Activated CD4-positive, alpha-beta T cell treated with anti-CD3 and anti-CD28 coated beads, Interleukin-2, amount 50 U/mL, for 16 hours (primary cell): ENCODE results near the gene LRRFIP2.

Experiments
- DNase-seq: peaks from one replicate; pipeline ENCODE4 v3.0.0-alpha.2; 2020

Gene LRRFIP2

GRCh38 chr3:37114251-37115145 lies 59.9 kb downstream of the LRRFIP2 start:
- DNase-seq: peak; percentile 4

DNA sequence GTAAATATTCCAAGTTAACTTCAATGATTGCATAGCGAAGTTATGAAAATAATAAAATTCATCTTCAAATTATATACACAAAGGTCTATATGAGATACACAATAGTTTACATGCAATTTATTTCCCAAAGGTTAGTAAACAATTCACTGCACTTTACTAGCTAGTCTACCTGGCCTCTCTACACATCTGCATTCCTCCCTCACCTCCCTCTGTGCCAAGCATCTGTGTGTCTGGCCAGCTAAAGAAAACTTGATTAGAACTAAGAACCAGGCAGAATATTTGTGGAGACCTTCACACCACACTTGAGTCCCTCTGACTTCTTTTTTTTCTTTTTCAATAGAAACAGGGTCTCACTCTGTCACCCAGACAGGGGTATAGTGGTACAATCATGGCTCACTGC lies 61.4 kb downstream of the LRRFIP2 start:
- DNase-seq: no peak

GRCh38 chr3:37111199-37111598 lies 63.2 kb downstream of the LRRFIP2 start:
- no peak for DNase-seq

DNA sequence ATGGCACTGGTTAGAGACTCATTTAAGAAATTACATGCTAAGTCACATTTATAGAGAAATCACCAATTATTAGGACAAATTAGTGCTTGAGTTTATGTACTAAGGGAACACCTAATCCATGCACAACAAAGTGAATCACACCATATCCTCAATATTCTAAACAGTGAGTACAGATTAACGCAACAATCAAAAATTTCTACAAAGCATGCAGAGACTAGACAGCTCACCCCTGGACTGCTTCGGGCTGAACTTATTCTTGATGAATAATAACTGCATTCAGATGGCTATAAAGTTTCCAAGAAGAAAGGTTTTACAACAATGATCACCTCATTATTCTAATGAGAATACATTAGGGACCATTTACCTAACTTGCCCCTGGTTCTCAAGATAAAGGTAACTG lies 66.5 kb downstream of the LRRFIP2 start:
- DNase-seq: no peak

- DNase-seq: no peak
These were observed 71.1 kb downstream of the LRRFIP2 start for GRCh38 chr3:37103103-37103808.

GRCh38 chr3:37100411-37100810 lies 74.0 kb downstream of the LRRFIP2 start:
- DNase-seq: no peak

DNA sequence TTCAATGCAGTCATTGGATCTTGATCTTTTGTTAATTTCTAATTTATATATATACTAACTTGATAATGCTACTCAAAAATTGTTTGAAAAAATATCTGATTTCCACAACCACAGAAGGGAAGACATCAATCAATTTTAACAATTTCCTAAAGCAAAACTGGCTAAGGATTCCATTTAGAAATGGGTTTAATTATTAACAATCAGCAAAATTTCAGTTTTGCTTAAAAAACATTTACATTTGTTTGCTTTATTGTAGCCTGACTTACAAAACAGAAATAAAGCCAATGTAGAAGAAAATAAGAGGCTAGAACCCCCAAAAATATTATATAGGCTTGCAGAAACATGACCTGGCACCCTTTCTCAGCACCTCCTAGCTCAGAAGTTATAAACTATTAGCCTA lies 74.9 kb downstream of the LRRFIP2 start:
- no peak for DNase-seq

GRCh38 chr3:37098884-37099283 lies 75.5 kb downstream of the LRRFIP2 start:
- no peak for DNase-seq

GRCh38 chr3:37097776-37098175 lies 76.6 kb downstream of the LRRFIP2 start:
- no peak for DNase-seq

- DNase-seq: no peak
These were observed 77.4 kb downstream of the LRRFIP2 start for GRCh38 chr3:37096975-37097374.

DNA sequence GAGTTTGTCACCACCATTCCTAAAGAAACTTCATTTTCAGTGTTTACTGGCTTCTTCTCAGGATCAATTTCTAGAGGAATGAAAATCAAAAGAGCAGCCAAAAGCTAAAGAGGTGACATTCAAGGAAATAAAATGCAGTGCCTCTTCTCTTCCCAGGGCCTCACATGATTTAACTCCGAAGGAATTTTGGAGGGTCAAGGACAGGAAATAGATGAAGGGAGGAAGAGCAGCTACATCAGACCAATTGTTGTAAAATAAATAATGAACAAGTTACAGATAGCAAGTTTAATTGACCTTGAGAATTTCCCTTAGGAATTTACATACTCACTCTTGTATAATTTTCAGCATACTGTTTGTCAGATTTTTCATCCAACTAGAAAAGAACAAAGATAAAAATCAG lies 78.1 kb downstream of the LRRFIP2 start:
- DNase-seq: no peak

DNA sequence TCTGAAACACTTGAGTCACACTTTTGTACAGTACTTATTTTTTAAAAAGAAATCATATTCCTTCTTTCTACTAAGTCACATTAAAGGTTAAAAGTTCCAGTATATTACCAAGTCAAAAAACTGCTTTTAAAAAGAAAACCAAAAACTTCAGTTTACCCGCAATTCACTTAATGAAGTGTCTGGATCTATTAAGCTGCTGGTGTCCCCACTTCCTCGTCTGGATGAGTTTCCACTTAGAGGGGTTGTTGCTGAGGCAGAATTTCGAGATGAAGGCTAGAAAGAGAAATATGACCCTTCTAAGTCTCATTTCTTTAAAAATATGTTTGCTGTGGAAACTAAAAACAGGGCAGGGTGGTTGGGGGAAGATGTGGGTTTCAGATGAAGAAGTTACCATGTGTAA lies 79.7 kb downstream of the LRRFIP2 start:
- DNase-seq: no peak

DNA sequence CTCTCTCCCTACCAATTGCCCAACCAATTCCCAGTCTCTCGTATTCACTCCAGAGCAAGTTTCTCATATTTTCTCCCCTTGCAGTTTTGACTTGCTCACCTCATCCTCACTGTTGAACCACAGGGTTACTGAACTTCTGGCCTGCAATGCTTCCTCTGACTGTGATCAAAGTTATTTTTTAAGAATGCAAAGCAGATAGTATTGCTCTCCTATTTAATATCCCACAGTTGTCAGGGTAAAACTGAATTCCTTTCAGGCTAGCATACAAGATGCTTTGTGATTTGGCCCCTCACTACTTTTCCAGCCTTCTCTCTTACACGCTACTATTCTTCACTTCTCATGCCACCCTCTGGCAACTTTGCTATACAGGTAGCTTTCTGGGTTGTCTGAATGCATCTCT lies 80.9 kb downstream of the LRRFIP2 start:
- no peak for DNase-seq

GRCh38 chr3:37092484-37092883 lies 81.9 kb downstream of the LRRFIP2 start:
- DNase-seq: no peak

GRCh38 chr3:37087870-37088269 lies 86.5 kb downstream of the LRRFIP2 start:
- no peak for DNase-seq

GRCh38 chr3:37086918-37087317 lies 87.5 kb downstream of the LRRFIP2 start:
- no peak for DNase-seq

DNA sequence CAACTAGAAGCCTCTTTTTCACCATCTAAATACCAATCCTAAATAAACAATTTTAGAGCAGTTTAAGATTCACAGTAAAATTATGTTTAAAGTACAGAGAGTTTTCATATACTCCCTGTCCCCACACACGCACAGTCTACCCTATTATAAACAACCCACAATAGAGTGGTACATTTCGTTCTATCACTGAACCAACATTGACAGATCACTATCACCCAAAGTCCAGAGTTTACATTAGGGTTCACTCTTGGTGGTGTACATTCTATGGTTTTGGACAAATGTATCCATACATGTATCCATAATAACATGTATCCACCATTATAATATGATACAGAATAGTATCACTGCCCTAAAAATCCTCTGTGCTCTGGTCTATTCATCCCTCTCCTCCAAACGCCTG lies 92.1 kb downstream of the LRRFIP2 start:
- no peak for DNase-seq

DNA sequence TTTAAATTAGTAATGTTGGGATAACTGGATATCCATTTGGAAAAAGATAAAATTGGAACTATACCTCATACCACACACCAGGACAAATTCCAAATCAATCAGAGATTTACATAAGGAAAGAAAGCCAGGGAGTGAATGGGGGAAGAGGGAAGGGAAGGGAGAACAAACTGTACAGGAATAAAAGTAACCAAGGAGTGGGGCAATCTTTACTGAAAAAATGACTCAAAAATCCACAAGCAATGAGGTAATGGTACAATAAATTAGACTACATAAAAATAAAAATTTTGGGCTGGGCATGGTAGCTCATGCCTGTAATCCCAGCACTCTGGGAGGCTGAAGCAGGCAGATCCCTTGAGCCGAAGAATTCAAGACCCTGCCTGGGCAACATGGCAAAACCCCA lies 98.4 kb downstream of the LRRFIP2 start:
- no peak for DNase-seq

- no peak for DNase-seq
These were observed 100.2 kb downstream of the LRRFIP2 start for GRCh38 chr3:37074178-37074577.

DNA sequence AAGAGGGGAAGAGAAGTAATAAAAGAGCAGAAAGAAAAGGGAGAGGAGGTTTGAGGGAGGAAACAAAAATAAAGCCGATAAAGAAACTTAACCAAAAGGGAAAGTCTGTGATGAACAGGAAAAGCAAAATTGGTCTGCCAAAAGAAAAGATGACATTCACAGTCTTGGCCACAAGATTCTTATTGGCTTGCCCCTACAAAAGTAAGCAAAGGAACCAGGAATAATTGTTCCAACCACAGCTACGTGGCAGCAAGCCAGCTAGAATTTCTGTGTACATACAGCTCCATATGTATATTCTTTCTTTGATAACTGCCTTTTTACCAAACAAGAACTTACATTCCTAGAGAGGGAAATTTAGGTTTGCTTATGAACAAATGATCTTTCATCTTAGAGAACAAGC lies 101.5 kb downstream of the LRRFIP2 start:
- no peak for DNase-seq

- DNase-seq: no peak
These were observed 102.5 kb downstream of the LRRFIP2 start for GRCh38 chr3:37071921-37072320.

GRCh38 chr3:37068031-37068430 lies 106.4 kb downstream of the LRRFIP2 start:
- DNase-seq: no peak

DNA sequence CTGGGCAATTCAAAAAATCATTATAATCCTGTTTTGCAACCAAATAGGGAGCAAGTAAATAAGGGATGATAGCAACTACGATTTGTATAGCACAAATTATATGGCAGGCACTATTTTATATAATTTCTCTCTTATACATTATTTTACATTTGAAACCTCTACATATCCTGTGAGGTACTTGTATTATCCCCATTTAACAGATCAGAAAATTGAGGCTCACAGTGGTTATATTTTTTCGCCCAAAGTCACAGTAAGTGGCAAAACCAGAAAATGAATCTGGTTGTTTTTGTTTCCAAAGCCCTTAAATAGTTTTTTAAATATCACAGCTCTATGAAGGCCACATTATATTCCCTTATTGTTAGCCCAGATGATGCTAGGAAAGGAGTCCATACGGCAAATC lies 106.8 kb downstream of the LRRFIP2 start:
- no peak for DNase-seq

GRCh38 chr3:37064747-37065146 lies 109.6 kb downstream of the LRRFIP2 start:
- no peak for DNase-seq
